DND-41 (cell line): ENCODE data around the gene LEPR.

ENCODE experiments used
- CTCF ChIP-seq: IDR thresholded peaks from 2 replicates; pipeline ENCODE4 v1.5.1; 2012; ENCODE audit warnings: borderline replicate concordance, low read length, moderate library complexity, mild to moderate bottlenecking; ENCODE audit not compliant: poor library complexity, severe bottlenecking; ENCODE audit errors: extremely low read depth
- EZH2 ChIP-seq: IDR thresholded peaks from 3 replicates; pipeline ENCODE4 v1.6.1; 2012; ENCODE audit warnings: borderline replicate concordance, low read depth, mild to moderate bottlenecking, moderate library complexity, low read length, inconsistent platforms; ENCODE audit not compliant: severe bottlenecking

- no peak for TF ChIP-seq CTCF
- TF ChIP-seq EZH2, result no peak
These were observed 21.5 kb upstream of the LEPR start for GRCh38 chr1:65399003-65399402.
